HG03354 (cell line): ENCODE measurements around the gene STX8.
"Not testable (repeated sequence)": the region's sequence is repeated elsewhere in the genome, so short reads cannot be mapped to it uniquely, and the experiment has no call there.

Experiments
- ATAC-seq: cut with Tn5 transposase; IDR thresholded peaks from one replicate; pipeline ENCODE4 v1.9.1; 2021; ENCODE audit warnings: mild to moderate bottlenecking; ENCODE audit not compliant: unreplicated experiment, poor library complexity, severe bottlenecking

The STX8 gene

GRCh38 chr17:9361188-9361955, 214.2 kb downstream of the STX8 start:
- ATAC-seq = no peak

GRCh38 chr17:9360677-9361081, 214.9 kb downstream of the STX8 start:
- no peak for ATAC-seq

GRCh38 chr17:9356488-9356911, 219.1 kb downstream of the STX8 start:
- ATAC-seq = no peak

GRCh38 chr17:9355846-9356245, 219.8 kb downstream of the STX8 start:
- no peak for ATAC-seq

GRCh38 chr17:9355231-9355630, 220.4 kb downstream of the STX8 start:
- not testable (repeated sequence) for ATAC-seq

GRCh38 chr17:9350080-9350479, 225.5 kb downstream of the STX8 start:
- ATAC-seq = no peak

- no peak for ATAC-seq
These were observed 229.2 kb downstream of the STX8 start for GRCh38 chr17:9346296-9346926.

- no peak for ATAC-seq
These were observed 232.1 kb downstream of the STX8 start for GRCh38 chr17:9343516-9343915.

- ATAC-seq = no peak
These were observed 233.4 kb downstream of the STX8 start for GRCh38 chr17:9342225-9342624.

GRCh38 chr17:9339958-9340357, 235.7 kb downstream of the STX8 start:
- no peak for ATAC-seq

- ATAC-seq = not testable (repeated sequence)
These were observed 236.1 kb downstream of the STX8 start for GRCh38 chr17:9339482-9339881.

GRCh38 chr17:9336817-9337216, 238.8 kb downstream of the STX8 start:
- ATAC-seq = no peak

- no peak for ATAC-seq
These were observed 240.8 kb downstream of the STX8 start for GRCh38 chr17:9334536-9335446.

GRCh38 chr17:9332132-9332494, 243.5 kb downstream of the STX8 start:
- no peak for ATAC-seq

GRCh38 chr17:9331279-9332131, 244.1 kb downstream of the STX8 start:
- ATAC-seq = no peak

GRCh38 chr17:9330611-9331271, 244.9 kb downstream of the STX8 start:
- ATAC-seq = no peak

GRCh38 chr17:9330141-9330540, 245.5 kb downstream of the STX8 start:
- ATAC-seq = no peak

- no peak for ATAC-seq
These were observed 246.2 kb downstream of the STX8 start for GRCh38 chr17:9329251-9329921.

- no peak for ATAC-seq
These were observed 250.8 kb downstream of the STX8 start for GRCh38 chr17:9324864-9325263.
